PC-9 (cell line): ENCODE data around the gene IL20. TPM values are rescaled to one million over a fixed set of nuclear protein-coding genes. Genes with fewer than 3 reads are reported as not detected.

Experiments
- BruUV-seq: library from RNA; stranded (reverse); fragments of 400-500 nt; replicated peaks from 2 replicates; lab custom pipeline; 2021; lab: Mats Ljungman, UMichigan
- CTCF ChIA-PET: fragments of 300-600 bp; sonication (Branson Sonifier 250); formaldehyde crosslinking; loops from one replicate; lab custom pipeline; 2022; ENCODE audit warnings: antibody characterized with exemption; lab: Charles Lee
- POLR2A ChIA-PET: fragments of 300-600 bp; sonication (Branson Sonifier 250); formaldehyde crosslinking; loops from one replicate; lab custom pipeline; 2022; ENCODE audit warnings: antibody characterized with exemption; ENCODE audit not compliant: unreplicated experiment; lab: Charles Lee
- DNase-seq, 2 experiments: peaks; one replicate each; pipeline versions ENCODE4 v3.0.0 to v3.0.0-alpha.2; 2015 to 2022; ENCODE audit warnings: mixed read lengths in 1 of 2
- H2AFZ ChIP-seq: fragments of 200-600 bp; sonication (generic); 2 replicates; pipeline ENCODE4 v1.8.1; 2017; ENCODE audit warnings: antibody characterized with exemption
- H3F3A ChIP-seq: fragments of 200-600 bp; sonication (generic); 2 replicates; pipeline ENCODE4 v1.8.1; 2017; ENCODE audit warnings: antibody characterized with exemption, mild to moderate bottlenecking, low read depth; ENCODE audit not compliant: insufficient read depth
- H3K27ac ChIP-seq: fragments of 200-600 bp; sonication (generic); 2 replicates; pipeline ENCODE4 v1.6.1; 2016; ENCODE audit warnings: mixed run types
- H3K27me3 ChIP-seq: fragments of 200-600 bp; sonication (generic); 2 replicates; pipeline ENCODE4 v1.6.1; 2016; ENCODE audit warnings: low read depth, mixed run types; ENCODE audit not compliant: insufficient read depth
- H3K36me3 ChIP-seq: fragments of 200-600 bp; sonication (generic); 2 replicates; pipeline ENCODE4 v1.6.1; 2016; ENCODE audit warnings: low read depth, mixed run types
- H3K4me1 ChIP-seq: fragments of 200-600 bp; sonication (generic); replicated peaks from 2 replicates; pipeline ENCODE4 v1.6.1; 2016; ENCODE audit warnings: mixed run types; ENCODE audit not compliant: insufficient read depth
- H3K4me2 ChIP-seq: fragments of 200-600 bp; sonication (generic); 2 replicates; pipeline ENCODE4 v1.6.1; 2017; ENCODE audit warnings: mixed run types
- H3K4me3 ChIP-seq: fragments of 200-600 bp; sonication (generic); 2 replicates; pipeline ENCODE4 v1.6.1; 2016; ENCODE audit warnings: mixed run types
- H3K79me2 ChIP-seq: fragments of 200-600 bp; sonication (generic); 2 replicates; pipeline ENCODE4 v1.6.1; 2017; ENCODE audit warnings: low read depth, mixed run types
- H3K9me2 ChIP-seq: fragments of 200-600 bp; sonication (generic); 2 replicates; pipeline ENCODE4 v1.8.1; 2017; ENCODE audit warnings: mild to moderate bottlenecking; ENCODE audit not compliant: insufficient read depth
- H3K9me3 ChIP-seq: fragments of 200-600 bp; sonication (generic); 2 replicates; pipeline ENCODE4 v1.8.1; 2016; ENCODE audit warnings: low read depth; ENCODE audit not compliant: insufficient read depth
- H4K20me1 ChIP-seq: fragments of 200-600 bp; sonication (generic); 2 replicates; pipeline ENCODE4 v1.8.1; 2017; ENCODE audit not compliant: insufficient read depth
- EZH2 ChIP-seq: fragments of 200-600 bp; sonication (generic); IDR thresholded peaks from 2 replicates; pipeline ENCODE4 v1.8.0; 2017; ENCODE audit warnings: antibody characterized with exemption, low read depth
- intact Hi-C: fragments of 100-400 bp; cut with micrococcal nuclease; formaldehyde crosslinking; loops from one replicate; pipeline ENCODE4 v1.10.0; 2022; ENCODE audit not compliant: unreplicated experiment
- total RNA-seq: library from RNA; stranded (reverse); gene quantifications from 2 replicates; pipeline ENCODE4 v1.2.3, GENCODE V29; 2021
- TF ChIP-seq, protein P1 (sequence below): fragments of 200-600 bp; sonication (generic); conservative IDR thresholded peaks from 2 replicates; pipeline ENCODE4 v1.6.1; 2017; ENCODE audit warnings: mixed run types, antibody characterized with exemption, mild to moderate bottlenecking, moderate library complexity

IL20 gene
- total RNA-seq, 1 experiment from 2014 or later, result not detected

DNA sequence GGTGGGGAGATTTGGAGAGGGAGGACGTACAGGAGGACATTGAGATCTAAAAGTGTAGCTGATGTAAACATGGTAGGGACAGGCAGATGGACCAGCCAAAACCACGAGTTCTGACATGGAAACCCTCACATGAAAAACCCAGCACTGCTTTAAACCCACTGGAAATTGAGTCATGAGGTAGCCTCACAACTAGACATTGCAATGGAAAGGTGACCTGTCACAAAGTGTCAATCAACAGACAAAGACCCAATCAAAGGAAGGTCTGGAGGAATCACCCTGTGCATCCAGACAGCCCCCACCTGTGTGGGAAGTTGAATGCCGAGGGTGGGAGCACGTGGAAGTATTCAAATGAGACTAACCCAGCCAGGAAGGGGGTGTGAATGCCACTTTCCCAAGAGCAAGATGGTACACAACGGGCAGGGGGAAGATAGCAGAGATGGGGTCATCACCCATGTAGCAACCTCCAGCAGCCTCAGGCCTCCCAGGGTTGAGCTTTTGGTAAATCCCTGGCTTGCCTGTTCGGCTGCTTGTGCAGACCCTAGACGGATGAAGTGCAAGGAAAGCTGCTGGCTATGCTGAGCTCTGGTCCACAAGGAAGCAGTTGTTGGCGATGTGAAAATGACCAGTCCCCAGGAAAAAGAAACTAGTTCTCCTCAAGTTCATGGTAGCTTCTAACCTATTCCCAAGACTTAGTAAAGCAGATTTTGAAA, 50.7 kb downstream of the IL20 start:
- intact Hi-C loops, result no loop called here
- Histone ChIP-seq H3F3A (no peaks in the 10 kb centered on the region), H3K9me2 (no peaks in the 10 kb centered on the region), H3K4me1 (no peaks in the 10 kb centered on the region), H3K79me2 (no peaks in the 10 kb centered on the region), H3K27ac (no peak overlapping the region), H4K20me1 (no peaks in the 10 kb centered on the region), H3K27me3 (no peaks in the 10 kb centered on the region), H3K9me3 (no peaks in the 10 kb centered on the region), H3K4me2 (no peak overlapping the region), H3K4me3 (no peak overlapping the region), H3K36me3 (no peaks in the 10 kb centered on the region), H2AFZ (no peak overlapping the region)
- no peak for DNase-seq
- POLR2A ChIA-PET, result no interaction called here
- no TSS peak for BruUV-seq
- CTCF ChIA-PET, result no interaction called here
- TF ChIP-seq EZH2, result no peak
- TF ChIP-seq, protein P1, sequence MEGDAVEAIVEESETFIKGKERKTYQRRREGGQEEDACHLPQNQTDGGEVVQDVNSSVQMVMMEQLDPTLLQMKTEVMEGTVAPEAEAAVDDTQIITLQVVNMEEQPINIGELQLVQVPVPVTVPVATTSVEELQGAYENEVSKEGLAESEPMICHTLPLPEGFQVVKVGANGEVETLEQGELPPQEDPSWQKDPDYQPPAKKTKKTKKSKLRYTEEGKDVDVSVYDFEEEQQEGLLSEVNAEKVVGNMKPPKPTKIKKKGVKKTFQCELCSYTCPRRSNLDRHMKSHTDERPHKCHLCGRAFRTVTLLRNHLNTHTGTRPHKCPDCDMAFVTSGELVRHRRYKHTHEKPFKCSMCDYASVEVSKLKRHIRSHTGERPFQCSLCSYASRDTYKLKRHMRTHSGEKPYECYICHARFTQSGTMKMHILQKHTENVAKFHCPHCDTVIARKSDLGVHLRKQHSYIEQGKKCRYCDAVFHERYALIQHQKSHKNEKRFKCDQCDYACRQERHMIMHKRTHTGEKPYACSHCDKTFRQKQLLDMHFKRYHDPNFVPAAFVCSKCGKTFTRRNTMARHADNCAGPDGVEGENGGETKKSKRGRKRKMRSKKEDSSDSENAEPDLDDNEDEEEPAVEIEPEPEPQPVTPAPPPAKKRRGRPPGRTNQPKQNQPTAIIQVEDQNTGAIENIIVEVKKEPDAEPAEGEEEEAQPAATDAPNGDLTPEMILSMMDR, result no peak

DNA sequence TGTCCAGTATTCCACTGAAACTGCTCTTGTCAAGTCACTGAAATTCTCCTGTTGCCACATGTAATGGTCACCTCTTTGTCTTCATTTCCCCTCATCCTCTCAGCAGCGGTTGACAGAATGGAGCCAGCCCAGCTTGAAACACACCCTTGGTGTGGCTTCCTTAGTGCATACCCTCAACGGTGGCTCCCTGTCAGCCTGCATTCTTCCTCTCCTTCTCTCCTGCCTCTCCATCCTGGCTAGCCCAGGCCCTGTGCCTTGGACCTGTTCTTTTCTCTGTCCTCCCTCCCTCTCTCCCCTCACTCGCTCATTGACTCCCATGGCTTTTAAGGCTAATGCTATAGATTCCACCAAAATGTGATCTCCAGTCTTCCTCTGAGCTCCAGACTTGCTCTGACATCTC, 52.7 kb downstream of the IL20 start:
- Histone ChIP-seq H3F3A (no peaks in the 10 kb centered on the region), H3K27ac (no peak overlapping the region), H3K4me1 (no peaks in the 10 kb centered on the region), H3K9me2 (no peaks in the 10 kb centered on the region), H3K36me3 (no peaks in the 10 kb centered on the region), H3K9me3 (no peaks in the 10 kb centered on the region), H3K79me2 (no peaks in the 10 kb centered on the region), H3K4me2 (no peak overlapping the region), H2AFZ (no peak overlapping the region), H3K4me3 (no peak overlapping the region), H4K20me1 (no peaks in the 10 kb centered on the region), H3K27me3 (no peaks in the 10 kb centered on the region)
- POLR2A ChIA-PET, result no interaction called here
- CTCF ChIA-PET, result no interaction called here
- no peak for TF ChIP-seq EZH2
- TF ChIP-seq, protein P1, result no peak
- no TSS peak for BruUV-seq
- intact Hi-C loops, result no loop called here
- DNase-seq, result no peak

Other genes with a start within 250 kb of the IL20 start
- 3.3 and 3.9 TPM in 2 replicates for gene DYRK3, start 230.1 kb upstream of the IL20 start, total RNA-seq
- 62.6 and 70.6 TPM in 2 replicates for gene MAPKAPK2, start 180.7 kb upstream of the IL20 start, total RNA-seq
- gene IL19, start 94.8 kb upstream of the IL20 start, total RNA-seq, result not detected in 2 replicates
- gene IL10, start 93.1 kb upstream of the IL20 start, total RNA-seq, result not detected in 2 replicates
- not detected in 2 replicates for gene IL24, start 31.8 kb downstream of the IL20 start, total RNA-seq
- gene FCMR, start 56.3 kb downstream of the IL20 start, total RNA-seq, result 0.63 and 1.2 TPM in 2 replicates
- gene PIGR, start 80.8 kb downstream of the IL20 start, total RNA-seq, result 0.10 TPM in 1 of 2 replicates, not detected in the other
- not detected in 2 replicates for gene FCAMR, start 104.8 kb downstream of the IL20 start, total RNA-seq
- 30.2 and 36.7 TPM in 2 replicates for gene C1orf116, start 167.1 kb downstream of the IL20 start, total RNA-seq
- 11.2 and 12.5 TPM in 2 replicates for gene YOD1, start 185.6 kb downstream of the IL20 start, total RNA-seq
- 16.3 and 28.0 TPM in 2 replicates for gene PFKFB2, start 187.7 kb downstream of the IL20 start, total RNA-seq
- 1.4 and 4.2 TPM in 2 replicates for gene C4BPB, start 223.2 kb downstream of the IL20 start, total RNA-seq
- gene C4BPA, start 238.6 kb downstream of the IL20 start, total RNA-seq, result not detected in 2 replicates